Loucy (cell line): ENCODE data around the gene CNTNAP2.

Source experiments
- EZH2phosphoT487 ChIP-seq: fragments of 200-600 bp; IDR thresholded peaks from 2 replicates; pipeline ENCODE4 v1.6.1; 2018; ENCODE audit warnings: antibody characterized with exemption, mild to moderate bottlenecking, moderate library complexity, borderline replicate concordance
- TF ChIP-seq, protein P1 (sequence below): fragments of 200-600 bp; sonication (generic); conservative IDR thresholded peaks from 2 replicates; pipeline ENCODE4 v1.5.1; 2014; ENCODE audit warnings: mild to moderate bottlenecking, antibody characterized with exemption, low read length

DNA sequence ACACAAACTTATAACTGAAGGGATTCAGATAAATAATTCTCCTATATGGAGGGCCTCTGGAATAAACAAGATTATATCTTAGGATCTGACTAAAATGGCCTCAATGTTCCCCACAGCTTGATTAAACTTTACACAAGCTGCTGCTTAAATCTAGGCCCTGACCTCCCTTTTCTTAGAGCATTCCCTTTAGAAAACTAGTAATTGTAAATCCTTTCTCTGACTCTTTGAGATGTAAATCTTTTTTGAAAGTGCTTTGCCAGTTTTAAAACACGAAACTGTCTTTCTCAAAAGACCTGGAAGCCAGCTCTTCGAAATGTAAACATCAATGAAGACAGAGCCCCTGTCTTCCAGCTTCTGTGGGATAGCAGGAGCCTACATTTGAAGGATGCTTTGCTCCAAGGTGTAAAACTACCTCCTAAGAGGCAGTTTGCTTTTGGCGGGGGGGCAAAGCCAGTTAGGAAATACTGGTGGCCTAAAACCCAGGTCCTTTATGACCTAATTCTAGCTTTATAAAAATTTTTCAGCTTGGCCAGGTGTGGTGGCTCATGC lies 758.7 kb downstream of the CNTNAP2 start:
- TF ChIP-seq, protein P1, sequence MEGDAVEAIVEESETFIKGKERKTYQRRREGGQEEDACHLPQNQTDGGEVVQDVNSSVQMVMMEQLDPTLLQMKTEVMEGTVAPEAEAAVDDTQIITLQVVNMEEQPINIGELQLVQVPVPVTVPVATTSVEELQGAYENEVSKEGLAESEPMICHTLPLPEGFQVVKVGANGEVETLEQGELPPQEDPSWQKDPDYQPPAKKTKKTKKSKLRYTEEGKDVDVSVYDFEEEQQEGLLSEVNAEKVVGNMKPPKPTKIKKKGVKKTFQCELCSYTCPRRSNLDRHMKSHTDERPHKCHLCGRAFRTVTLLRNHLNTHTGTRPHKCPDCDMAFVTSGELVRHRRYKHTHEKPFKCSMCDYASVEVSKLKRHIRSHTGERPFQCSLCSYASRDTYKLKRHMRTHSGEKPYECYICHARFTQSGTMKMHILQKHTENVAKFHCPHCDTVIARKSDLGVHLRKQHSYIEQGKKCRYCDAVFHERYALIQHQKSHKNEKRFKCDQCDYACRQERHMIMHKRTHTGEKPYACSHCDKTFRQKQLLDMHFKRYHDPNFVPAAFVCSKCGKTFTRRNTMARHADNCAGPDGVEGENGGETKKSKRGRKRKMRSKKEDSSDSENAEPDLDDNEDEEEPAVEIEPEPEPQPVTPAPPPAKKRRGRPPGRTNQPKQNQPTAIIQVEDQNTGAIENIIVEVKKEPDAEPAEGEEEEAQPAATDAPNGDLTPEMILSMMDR: no peak
- TF ChIP-seq EZH2phosphoT487: no peak
